GM19099 (cell line): Measurements from ENCODE around the gene KRTAP10-6.

ENCODE experiments used
- POLR2A ChIP-seq: IDR thresholded peaks from 3 replicates; pipeline ENCODE4 v1.6.1; 2011; ENCODE audit warnings: low read depth; ENCODE audit not compliant: insufficient read length; ENCODE audit errors: extremely low read depth

Gene KRTAP10-6

DNA sequence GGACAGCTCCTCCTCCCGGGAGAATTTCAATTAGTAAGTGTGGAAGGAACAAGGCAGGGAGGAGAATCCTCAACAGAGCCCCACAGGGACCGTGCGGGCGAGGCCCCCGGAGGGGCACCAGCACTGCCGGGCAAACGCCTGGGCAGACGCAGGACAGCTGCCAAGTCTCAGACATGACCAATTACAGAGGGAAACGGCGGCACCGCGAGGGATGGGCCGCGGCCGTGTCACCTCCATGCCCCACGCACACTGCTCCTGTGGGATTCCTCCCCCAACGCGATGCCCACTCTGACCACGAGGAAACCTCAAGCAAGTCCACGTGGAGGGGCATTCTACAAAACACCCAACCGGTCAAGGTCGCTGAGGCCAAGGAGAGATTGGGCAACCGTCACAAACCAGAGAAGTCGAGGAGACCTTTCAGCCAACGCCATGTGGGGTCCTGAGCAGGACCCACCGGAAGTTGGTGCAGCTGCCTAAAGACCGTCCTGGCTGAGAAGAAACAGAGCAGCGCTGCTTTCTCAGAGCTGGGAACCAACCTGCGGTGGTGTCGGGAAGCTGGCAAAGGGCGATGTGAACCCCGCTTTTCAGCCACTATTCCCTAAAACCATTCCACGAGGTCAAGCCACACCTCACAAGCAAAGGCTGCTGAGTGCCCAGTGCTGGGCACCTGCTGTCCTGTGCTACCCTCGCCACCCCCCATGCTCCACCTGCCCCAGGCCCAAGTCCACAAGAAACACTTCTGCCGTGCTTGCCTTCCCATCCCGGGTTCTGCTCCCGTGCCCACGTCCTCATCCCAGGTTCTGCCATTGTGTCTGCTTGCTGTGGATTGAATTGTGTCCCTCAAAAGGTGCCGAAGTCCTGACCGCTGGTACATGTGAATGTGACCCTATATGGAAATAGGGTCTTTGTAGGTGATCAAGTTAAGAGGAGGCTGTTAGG, 20.2 kb downstream of the KRTAP10-6 start:
- no peak for TF ChIP-seq POLR2A

DNA sequence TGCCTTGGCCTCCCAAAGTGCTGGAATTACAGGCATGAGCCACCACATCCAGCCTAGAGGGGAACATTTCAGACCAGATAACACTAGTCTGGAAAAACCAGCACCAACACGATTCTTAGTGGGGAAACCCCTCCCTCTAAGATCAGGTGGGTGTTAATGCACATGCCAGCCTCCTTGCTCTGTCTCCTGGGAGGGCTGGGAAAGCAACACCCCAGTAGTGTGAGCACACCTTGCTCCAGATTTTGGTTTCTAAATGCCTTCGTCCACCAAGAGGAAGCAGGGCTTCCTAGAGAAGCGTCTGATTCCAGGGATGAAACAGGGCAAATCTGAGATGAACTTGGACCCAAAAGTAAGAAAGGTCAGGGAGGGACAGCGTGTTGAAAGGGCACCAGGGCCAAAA, 21.0 kb downstream of the KRTAP10-6 start:
- TF ChIP-seq POLR2A, result no peak

DNA sequence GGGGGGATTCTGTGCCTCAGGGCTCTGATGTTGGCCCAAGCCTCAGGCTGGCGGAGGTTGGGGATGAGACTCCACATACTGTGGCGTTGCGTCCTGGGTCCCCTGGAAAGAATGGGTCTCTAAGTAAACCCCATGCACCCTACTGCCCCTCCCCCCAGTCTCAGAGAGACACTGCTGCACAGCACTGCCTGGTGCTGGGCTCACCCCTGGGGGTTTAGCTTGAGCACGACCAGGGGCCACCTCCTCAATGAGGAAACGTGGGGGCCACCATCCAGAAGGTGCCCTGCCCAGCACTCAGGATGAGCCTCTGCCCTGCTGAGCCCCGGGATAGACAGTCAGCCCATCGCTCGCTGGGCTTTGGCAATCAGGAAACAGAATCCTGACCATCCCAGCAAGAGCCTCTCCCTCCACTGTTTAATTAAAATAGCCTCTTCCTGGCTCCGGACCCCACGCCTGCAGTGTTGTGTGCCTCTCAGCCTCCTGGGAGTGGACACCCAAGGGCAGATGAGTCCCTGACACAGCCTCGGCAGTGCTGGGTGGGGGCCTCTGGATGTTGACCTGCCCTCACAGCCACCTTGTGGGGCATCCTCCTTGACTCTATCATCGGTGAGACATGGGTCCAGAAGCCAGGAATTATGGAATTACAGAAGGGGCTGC, 22.3 kb downstream of the KRTAP10-6 start:
- no peak for TF ChIP-seq POLR2A

DNA sequence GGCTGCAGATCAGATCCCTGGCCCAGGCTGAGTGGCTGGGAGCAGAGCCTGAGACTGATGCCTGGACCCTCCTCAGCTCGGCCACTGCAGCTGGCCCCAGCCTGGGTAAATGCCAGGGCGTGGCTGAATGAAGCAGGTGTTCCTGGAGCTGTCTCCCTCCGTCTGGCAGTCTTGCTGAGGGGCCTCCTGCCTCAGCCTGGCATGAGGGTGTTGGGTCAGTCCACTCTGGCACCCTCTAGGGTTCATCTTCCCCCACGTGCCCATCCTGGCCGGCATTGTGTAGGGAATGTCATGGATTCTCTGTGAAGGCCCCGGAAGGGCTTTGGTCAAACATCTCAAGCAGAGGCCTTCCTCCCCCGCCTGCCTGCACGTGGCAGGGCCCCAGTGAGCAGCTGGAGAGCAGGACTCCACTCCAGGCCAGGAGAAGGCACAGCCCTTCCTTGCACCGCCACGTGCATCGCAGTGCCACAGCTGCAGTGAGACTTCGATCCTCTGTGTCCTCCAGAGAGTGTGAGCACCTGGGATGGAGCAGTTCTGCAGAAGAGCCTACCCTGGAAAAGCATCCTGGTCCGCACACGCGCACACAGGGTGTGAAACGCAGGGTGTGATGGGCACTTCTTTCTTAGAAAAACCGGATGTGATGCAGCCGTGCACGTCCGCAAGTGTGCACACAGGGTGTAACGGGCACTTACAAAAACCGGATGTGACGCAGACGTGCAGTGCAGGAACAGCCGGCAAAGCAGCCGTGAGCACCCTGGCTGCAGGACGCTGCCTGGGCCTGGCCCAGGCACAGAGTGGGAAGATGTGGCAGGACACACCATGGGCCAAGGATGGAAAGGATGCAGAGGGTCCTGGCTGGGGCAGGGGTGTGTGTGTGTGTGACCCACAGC, 23.4 kb downstream of the KRTAP10-6 start:
- no peak for TF ChIP-seq POLR2A

DNA sequence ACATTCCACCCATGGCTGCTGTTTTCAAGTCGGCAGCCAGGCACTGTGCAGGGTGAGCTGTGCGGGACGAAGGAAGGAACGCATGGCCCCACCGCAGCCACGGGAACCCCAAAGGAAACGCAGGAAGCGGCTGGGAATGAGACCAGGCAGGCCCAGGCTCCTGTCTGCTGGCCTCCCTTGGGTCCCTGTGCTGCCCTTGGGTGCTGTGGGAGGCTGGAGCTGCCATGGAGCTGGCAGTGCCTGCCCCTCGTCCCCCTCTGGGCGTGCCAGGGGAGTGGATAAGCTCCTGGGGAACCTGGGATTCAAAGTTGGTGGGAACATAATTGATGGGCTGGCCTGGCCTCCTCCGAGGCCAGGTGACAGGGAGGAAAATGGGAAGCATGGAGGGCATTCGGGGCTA, 24.0 kb downstream of the KRTAP10-6 start:
- no peak for TF ChIP-seq POLR2A

DNA sequence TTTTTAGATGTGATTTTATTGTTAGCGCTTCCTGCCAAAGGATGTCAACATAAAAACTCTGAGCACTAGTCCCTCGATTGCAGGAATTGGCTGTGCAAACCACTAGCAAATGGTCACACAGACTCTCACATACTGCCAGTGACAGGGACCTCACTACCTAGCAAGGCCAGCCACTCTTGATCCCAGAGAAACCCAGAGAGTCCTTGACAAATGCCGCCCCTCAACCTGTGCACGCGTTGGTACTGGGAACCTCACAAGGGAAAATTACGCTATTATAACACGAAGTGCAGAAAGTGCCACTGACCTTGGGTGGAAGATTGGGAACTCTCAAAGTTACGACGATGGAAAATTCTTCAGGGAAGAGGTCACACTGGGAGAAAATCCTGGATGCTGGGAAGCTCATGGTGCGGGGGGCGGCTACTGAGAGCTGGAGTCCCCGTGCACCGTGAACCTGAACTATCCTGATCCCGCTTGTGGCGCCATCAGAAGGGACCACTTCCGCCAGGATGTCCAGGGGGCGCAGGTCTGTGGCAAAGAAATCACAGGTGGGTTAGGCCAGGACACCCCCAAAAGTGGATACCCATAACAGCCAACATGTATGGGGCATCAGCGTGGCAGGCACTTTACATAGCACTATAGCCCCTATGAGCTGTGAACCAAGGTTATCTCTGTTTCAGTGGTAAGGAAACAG, 24.7 kb downstream of the KRTAP10-6 start:
- TF ChIP-seq POLR2A, result no peak

DNA sequence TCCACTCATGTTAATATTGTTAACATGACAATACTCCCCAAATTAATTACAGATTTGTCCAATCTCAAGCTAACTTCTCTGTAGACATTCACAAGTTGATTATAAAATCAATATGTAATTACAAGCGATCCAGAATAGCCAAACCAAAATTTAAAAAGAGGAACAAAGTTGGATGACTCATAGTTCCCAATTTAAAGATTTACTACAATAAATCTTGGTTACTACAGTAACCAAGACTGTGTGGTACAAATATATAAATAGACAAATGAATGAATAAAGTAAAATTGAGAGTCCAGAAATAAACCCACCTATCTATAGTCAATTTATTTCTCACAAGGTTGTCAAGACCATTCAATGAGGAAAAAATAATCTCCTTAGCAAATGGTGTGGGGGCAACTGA, 25.9 kb downstream of the KRTAP10-6 start:
- TF ChIP-seq POLR2A, result no peak

DNA sequence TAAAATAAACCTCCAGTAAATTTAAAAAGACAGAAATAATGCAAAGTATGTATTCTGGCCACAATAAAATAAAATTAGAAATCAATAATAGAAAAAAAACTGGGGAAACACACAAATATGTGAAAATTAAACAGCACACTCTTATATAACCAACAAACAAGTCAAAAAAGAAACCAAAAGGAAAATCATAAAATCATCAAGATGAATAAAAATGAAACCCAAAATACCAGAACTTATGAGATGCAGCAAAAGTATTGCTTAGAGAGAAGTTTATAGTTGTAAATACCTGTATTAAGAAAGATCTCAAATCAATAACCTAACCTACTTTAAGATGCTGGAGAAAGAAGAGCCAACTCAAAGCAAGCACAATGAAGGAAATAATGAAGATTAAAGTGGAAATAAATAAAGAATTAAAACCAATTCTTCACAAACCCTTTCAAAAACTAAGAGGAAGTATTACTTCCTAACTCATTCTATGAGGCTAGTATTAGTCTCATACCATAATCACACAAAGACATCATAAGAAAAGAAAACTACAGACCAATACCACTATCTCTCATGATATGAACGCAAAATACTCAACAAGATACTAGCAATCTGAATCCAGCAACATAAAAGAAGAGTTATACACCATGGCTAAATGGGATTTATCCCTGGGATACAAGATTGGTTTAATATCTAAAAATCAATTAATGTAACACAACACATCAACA, 27.3 kb downstream of the KRTAP10-6 start:
- no peak for TF ChIP-seq POLR2A

DNA sequence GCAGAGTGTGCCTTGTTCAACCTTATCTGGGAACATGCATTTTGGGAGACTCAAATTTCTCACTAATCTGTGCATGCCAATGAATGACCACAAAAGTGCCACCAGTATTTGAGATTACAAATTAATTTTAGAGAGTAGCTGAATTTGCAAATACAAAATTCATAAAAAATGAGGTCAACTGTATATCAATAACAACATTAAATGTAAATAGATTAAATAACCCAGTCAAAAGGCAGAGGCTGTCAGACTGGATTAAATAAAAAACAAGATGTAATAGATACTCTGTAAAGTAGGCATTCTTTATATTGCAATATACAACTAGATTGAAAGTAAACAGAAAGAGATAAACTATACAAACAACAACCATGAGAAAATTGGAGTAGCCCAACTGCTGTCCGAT, 28.2 kb downstream of the KRTAP10-6 start:
- TF ChIP-seq POLR2A, result no peak

DNA sequence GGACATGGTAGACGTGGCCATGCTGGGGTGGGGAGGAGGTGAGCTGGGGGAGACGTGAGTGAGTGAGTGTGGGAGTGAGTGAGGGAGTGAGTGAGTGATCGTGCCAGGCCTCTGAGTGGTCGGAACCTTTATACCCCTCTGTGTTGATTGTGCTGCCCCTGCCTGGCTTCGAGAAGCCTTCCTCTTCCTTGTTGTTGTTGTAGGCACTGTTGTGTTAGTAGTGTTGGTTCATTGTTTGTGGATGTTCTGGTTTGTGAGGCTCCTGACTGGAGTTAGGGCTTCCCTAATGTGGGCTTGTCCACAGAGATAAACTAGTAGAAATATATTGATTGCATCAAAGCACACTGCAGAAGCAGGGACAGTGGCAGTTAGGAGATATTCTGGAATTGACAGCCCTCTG, 33.6 kb downstream of the KRTAP10-6 start, which contains the start of gene KRTAP10-3:
Gene KRTAP10-3 (minus strand): TSS at position 101 of the 400 bp plus-strand sequence. CDS start 80 bp downstream, at position 21.
- TF ChIP-seq POLR2A, result no peak

DNA sequence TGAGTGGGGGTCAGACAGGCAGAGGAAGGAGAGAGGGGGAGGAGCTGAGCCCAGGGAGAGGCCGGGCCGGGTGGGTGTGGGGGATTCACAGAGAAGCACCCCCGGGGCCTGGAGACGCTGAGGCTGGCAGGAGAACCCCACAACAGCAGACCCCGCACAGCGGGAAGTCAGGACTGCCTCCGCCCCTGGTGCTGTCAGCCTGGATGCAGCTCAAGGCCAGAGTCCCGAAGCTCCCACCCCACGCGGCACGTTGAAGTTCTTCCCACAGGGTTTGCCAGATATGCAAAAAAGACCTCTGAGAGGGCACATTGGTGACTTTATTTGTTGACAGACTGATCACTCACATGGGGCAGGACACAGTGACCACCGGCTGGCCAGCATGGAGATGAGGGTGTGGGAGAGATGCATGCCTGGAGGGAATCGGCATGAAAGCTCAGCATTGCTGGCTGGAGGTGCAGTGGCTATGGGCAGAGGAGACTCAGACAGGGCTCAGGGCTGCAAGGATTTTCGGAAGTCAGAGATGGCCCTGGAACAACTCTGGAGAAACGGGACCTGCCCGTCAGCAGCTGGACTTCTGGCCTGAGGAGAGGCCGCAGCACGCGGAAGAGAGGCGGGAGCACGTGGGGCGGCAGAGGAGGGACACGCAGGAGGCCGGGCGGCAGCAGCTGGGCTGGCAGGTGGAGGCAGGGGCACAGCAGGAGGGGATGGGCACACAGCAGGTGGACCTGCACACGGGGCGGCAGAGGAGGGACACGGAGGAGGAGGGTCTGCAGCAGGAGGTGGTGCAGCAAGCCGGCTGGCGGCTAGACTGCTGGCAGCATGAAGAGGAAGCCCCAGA, 34.6 kb downstream of the KRTAP10-6 start:
- TF ChIP-seq POLR2A, result no peak

DNA sequence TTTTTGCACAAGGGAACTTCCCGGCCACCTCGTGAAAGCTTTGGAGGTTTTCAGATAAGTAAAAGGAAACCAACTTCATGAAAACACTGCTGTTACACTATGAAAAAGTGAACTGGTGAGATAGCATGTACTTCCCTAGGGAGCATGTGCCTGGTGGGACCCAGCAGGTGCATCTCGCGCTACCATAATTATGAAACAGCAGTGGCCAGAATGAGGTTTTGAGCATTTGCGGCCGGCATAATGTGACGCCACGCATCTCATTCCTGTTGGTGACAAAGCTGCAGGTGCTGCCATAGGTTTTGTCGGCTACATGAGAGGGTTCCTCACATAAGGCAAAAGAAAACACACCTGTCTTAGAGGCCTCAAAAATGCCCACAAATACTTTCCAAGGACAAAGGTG, 35.4 kb downstream of the KRTAP10-6 start:
- no peak for TF ChIP-seq POLR2A

DNA sequence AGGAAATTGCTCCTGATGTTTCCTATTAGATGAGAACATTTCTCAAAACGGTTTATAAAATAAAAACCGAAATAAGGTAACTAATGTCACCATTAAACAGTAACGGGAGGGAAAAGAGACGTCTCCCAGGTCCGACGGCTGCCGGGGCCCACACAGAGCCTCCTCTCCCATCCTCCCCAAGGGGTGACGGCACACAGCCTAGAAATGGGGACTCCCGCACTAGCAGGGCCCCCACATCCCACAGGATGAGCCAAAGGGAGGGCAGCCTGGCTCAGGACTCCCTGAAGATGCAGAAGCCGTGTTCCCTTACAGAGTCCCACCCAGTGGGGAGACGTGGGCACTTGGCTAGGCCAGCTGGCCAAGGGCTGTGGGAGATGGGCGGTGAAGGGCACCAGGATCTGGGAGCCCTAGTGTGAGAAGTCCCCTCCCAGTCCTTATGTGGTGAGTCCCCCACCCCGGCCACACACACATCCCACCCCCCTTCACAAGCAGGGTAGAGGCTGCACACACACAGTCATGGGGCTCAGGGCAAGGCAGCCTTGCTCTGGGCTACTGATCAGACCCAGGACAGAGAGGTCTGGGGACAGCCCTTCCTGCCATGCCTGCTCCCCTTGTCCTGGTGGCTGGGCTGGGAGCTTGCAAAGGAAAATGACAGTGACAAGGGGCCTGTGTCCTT, 37.0 kb downstream of the KRTAP10-6 start:
- no peak for TF ChIP-seq POLR2A

DNA sequence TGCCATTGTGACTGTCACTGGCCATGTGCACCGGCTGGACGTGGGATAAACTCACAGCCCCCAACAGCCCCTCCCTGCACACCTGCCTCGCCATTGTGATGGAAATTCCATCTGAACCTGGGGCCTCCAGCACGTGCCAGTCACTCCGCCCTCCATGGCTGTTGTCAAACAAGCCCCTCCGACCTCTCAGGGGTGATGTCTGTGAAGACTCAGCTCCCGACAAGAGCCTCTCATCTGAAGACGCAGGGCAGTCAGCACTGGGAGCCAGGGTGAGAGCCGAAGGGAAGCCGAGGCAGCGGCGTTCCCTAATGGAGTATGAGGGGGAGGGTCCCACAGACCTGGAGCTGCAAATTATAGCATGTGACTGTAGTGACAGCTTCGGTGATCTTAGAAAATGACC, 39.6 kb downstream of the KRTAP10-6 start:
- TF ChIP-seq POLR2A, result no peak
